HG03139 (cell line): ENCODE measurements around the gene CERKL.

Experiments
- ATAC-seq: cut with Tn5 transposase; IDR thresholded peaks from one replicate; pipeline ENCODE4 v1.9.1; 2021; ENCODE audit not compliant: unreplicated experiment

The CERKL gene

DNA sequence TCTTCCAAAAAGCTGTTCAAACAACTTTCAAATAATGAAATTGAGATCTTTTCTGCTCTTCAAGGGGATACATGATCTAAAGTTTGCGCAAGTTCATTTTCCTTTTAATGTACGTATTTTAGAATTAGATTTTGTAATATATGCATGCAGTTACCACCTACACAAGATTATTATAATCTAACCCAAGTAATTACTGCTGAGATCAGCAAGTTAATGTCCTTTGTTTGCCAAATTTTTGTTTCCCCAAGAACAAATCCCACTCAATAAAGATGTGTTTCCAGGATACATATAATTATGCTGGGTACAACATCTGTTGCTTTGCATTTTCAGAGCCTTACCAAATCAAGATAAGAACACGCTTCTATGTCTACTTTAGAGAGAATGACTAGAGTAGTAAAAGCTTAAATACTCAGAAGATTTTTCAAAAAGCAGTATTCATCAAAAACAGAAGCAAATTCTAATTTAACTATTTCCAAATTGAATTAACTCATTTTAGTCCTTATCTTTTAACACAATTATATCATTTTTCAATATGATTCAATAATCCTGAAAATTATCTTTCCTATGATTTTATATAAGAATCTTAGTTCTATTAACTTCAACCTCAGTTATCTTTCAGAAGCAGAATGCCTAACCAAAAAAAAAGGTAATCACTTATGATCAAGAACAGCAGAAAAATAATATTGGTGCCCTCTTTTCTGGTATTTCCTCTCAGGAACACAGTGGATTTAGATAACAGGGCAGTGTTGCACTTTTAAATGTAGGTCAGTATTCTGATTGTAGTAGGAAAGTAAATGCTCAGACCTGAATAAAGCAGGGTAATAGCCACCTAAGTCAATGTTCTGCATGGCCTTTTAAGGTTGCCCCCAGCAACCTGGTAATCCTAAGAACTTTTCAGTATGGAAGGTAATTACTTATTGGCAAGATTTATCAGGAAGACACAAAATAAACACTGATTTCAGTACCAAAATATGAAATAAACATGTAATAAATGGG, 28.0 kb downstream of the CERKL start:
- ATAC-seq: no peak

DNA sequence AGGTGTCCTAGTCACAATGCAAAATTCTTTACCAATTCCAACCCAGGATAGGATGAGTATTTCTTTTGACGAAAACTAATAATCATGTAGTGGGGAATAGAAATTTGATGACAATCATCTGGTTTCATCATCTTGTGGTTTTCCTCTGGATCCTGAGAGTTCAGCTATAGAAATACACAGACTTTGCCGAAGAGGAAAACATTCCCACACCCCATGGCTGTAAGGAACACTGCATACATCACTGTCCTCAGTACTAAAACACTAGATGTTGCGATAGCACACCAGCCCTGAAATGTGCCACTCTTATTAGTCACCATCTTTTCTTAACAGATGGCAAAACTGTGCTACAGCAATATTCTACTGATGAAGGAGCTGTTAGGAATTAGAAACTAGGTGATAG, 29.4 kb downstream of the CERKL start:
- no peak for ATAC-seq

DNA sequence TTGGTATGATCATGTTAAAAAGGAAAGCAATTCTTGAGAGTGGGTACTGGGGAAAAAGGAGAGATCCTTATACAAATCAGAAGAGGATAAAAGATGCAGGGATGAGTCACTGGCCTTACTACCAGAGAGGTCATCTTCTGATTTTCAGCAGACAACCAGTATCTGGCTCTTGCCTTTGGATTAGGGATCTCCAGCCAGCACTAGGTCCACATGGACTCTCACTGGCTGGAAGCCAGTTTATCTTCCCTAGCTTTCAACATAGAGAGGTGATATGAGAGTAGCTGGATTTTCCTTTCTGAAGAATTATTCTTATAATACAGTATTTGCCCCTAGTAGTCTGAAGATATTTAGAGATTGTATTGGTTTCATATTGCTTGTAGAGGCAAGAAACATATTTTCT, 30.2 kb downstream of the CERKL start:
- no peak for ATAC-seq

DNA sequence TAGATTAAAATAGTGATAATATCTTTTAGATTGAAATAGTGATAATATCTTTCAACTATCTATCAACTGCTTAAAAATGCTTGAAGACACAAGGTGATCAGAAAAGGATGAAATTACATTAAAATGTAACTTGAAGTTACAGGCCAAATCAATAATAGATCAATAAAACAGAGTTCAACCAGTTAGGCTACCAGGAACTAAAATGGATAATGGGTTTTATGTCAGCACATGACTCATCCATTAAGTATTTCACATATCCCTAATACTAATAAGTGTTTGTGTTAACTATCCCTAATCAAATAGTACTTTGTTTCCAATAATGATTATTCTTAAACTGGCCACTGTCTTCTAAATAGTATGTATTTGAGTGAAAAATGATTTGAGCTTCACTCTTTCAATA, 33.7 kb downstream of the CERKL start:
- ATAC-seq: no peak

DNA sequence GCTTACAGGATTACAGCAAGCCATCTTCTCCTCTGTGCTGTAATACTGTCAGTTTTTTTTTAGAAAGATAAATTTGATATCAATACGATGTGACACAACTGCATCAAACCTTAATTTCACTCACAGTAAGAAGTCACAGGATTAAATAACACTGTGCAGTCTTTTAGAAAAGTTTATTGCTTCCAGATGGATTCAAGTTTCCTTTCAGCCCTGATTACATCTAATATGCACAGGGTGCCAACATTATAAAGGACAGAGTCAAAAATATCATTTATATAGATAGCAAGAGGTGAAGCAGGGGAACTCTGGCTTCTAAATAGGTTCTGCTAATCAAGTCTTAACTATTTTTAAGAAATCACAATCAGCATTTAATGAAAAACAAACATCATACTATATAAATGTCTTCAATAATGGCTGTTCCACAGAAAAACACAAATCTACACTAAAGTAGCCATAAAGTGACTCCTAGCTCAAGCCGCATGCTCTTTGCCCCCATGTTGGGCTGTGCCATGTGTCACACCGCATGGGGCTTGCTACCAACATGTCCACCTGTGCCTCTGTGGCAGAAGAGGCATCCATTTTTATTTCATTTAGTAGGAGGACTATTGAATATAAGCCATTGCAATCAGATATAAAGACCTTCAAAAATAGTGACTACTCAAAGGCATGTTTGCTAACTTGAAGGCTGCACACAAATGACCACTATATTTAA, 35.0 kb downstream of the CERKL start:
- no peak for ATAC-seq

DNA sequence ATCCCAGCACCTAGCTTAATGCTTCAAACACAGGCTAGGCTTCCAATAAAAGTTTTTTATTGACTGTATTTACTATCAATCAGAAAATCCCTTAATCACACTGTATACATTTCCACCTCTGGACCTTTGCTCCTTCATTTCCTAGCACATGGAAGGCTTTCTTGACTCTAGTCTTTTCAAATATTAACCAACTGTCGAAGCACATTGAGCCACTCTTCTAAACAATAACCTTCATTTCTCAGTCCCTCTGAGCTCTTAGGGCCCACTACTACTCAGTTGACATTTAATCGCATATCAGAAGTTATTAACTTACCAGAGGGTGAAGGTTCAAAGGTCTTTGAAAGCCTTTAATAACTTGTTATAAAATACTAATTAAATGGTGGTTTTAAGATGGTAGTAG, 37.4 kb downstream of the CERKL start:
- ATAC-seq: no peak

DNA sequence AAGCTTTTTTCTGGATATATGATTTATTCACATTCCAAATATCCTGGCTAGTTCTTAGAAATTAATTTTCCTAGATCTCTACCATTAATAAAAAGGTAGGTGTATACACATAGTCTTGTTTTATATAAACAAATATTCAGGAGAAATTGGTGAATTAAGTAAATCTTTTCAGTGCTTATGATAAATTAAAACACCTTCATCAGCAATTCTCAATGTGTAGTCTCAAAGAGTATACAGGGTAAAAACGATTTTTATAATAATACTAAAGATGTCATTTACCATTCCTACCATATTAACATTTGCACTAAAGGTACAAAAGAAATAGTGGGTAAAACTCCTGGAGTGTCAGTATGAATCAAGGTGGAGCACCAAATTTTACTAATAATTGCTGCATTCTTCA, 40.2 kb downstream of the CERKL start:
- ATAC-seq: no peak

DNA sequence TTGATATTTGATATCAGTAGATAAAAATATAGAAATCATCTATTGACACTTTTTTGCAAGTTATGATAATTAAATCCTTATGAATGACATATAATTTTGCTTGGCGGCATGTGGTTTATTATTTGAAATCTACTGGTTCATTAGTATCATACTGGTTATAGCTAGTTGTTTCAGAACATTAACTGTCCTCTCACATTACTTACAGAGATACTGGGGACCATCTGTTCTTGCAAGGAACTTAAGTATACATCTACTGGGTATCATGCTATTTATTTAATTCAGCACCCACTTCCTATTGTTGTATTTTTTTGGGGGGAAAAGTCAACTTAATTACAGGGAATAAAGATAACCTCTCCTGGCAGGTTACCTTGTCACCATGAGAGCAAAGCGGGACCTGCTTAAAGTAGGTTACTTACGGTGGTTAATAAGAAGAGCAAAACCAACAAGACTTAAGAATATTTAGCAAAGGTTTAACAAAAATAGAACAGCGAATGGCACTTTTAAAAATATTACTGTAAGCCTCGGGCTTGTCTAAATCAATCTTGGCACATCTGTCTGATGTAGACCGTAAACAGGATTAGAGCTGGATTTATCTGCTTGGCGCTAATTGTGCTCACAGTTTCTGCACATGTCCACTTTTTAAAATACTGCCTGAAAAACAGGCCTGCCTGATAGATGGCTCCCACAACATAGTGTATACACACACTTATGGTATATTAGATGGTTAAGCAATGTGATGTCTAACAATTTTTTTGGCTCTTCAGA, 41.8 kb downstream of the CERKL start:
- no peak for ATAC-seq

DNA sequence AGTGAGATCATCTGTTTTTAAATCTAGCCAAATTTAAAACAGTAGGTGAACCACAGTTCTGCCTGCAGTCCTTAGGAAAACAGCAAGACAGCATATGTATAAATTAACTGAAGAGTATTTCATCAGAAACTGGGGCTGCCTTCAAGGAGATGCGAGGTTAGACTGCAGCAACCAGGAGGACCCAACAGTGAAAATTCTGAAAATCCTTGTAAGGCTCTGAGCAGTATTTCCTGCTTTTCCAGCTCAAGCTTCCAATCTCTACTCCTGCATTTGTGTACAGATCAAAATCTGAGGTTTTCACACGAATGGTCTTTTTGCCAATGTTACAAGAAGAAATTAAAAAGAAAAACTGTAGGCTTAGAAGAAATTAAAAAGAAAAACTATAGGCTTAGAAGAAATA, 43.7 kb downstream of the CERKL start:
- ATAC-seq: no peak

DNA sequence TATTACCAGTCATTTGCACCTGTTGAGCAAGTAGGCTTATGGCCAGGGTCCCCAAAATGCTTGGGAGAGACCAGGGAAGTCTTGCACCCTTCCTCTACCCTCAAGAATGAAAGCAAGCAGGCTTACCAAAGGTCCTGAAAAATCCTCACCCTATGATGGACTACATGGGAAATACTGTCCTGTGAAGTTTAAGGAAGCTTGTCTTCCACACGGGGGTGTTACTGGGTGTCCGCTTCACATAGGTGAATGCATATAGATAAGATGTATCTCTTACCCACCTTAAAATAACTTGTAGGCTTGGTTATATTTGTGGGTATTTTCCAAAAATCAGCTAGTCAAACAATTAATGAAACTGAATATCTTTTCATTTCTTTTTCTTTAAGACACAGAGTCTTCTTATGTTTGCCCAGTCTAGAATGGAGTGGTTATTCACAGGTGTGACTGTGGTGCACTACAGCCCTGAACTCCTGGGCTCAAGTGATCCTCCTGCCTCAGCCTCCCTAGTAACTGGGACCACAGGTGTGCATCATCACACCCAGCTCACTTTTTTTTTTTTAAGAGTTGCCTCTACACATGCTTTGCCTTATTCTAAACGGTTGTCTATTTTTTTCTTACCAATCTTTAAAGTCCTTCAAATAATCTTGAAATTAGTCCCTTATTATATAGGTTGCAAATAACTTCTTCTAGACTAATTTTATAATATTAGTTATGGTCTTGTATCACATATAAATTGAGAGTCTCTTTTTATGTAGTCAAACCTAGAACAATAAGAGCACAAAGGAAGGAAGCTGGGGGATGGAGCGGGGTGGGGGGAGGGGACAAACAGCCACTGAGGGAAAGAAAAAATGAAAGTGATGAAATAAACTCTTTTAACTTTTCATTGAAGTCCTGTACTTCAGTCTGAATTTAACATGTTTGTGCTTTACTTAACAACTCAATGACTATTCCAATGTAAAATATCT, 49.0 kb downstream of the CERKL start:
- no peak for ATAC-seq

DNA sequence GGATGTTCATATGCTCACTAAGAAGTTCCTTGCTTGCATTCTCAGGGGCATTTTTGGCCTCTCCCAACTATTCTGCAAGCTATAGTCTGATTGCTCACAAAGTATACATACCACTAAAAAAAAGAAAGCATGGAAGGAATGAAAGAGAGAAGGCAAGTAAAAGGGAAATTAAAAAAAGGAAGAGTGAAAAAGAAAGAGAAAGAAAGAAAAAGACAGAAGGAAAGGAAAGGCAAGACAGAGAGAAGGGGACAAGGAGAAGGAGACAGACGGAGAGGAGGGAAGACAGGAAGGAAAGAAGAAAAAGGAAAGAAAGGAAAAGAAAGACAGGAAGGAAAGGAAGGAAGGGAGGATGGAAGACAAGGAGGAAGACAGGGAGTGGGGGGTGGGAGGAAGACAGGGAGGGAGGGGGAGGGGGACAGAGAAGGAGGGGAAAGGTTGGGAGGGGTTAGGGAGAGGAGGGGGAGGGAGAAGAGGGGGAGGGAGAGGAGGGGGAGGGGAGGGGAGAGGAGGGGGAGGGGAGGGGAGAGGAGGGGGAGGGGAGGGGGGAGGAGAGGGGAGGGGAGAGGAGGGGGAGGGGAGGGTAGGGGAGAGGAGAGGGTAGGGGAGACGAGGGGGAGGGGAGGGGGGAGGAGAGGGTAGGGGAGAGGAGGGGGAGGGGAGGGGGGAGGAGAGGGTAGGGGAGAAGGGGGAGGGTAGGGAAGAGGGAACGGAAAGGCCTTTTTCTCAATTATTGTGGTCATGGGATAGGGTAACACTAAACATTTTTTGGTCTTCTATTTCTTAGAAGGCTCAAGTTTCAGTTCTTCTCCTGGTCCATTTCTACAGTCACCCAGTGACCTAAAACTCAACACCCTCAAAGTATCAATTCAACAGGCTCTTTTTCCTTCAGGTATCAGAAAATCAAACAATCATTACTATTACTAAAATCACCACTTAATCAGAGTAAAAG, 50.7 kb downstream of the CERKL start:
- ATAC-seq: no peak

DNA sequence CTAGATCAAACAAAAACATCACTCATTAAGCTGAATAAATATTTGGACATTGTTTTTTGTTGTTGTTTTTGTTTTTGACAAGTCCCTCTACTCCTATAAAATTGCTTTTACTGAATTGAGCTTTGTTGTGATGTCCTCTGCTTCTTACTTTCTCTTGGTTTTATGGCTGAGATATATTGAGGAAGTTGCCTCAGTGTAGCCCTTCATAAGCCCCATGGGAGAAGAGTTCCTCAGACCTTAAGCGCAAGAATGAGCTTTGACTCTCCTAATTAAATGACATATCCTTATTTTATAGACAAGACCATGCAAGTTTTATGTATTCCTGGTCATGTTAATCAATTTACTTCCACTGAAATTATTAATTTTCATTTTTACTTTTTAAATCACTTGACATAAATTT, 54.9 kb downstream of the CERKL start:
- no peak for ATAC-seq

DNA sequence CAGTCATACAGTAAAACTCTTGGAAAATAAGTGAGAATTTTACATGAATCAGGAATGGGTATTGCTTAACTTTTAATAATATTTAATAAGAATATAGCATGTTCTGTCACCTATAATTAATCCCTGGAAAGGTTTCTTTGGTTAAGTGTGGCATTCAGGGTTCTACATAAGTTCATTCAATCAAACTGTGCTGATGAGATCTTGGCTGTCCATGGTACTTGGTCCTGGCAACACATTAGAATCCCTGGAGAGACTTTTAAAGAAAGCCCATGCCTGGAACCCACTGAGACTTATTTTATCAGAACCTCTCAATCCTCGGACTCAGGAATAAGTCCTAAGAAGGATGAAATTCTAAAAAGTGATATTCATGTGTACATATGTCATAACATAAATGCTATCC, 60.3 kb downstream of the CERKL start:
- no peak for ATAC-seq

DNA sequence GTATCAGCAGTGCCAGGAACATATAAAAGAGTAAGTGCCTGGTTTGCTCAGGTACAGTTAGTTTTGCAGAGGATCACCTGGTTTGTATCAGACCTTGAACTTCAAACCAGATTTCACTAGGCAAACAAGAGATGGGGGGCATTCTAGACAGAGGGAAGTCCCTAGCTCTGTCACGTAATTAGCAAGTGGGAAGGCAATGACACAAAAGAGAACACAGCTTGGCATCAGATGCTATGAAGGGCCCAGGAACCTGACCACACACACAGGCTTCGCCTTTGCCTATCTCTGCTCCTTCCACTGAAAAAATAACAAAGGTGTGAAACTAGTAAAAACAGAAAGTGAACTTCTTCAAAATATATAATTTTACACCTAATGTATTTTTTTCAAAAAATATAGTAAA, 62.6 kb downstream of the CERKL start:
- ATAC-seq: no peak

DNA sequence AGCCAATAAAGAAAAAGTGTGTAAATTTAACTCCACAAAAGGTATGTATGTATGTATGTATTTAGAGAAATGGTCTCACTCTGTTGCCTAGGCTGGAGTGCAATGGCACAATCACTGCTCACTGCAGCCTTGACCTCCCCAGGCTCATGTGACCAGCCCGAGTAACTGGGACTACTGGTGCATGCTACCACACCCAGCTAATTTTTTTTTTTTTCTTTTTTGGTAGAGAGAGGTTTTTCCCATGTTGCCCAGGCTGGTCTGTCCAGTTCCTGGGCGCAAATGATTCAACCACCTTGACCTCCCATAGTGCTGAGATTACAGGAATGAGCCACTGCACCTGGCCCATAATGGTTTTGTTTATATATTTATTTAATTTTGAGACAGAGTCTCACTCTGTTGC, 67.1 kb downstream of the CERKL start:
- ATAC-seq: no peak

DNA sequence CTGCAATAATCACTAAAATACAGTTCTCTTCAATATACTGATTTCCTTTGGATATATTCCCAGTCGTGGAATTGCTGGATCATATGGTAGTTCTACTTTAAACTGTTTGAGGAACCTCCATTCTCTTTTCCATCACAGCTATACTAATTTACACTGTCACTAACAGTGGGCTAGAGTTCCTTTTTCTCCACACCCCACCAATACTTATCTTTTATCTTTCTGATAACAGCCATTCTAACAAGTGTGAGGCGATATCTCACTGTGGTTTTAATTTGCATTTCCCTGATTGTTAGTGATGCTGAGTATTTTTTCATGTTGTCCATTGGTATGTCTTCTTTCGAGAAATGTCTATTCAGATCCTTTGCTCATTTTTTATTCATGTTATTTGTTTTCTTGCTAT, 68.4 kb downstream of the CERKL start:
- ATAC-seq: no peak

DNA sequence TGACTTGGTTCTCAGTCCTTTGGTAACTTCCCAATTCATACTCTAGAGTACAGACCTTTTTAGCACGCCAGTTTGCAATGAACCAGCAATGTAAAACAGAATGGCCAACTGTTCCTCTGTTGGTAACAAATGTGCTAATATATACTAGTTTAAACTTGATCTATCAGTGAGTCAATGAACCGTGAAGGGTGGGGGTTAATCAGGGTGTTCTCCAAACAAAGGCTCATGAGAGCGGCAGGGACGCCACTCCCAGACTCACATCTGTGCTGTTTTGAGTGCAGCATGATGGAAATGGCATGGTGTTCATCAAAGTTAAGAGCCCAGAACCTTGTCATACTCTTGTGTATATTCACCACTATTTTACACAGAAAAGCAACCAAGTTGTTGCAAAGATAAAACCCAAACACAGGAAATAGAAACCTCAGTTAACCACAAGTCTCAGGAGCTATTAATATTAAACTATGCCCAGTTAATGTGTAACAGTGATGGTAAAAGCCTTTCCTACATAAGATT, 70.3 kb downstream of the CERKL start:
- ATAC-seq: peak; percentile 97

DNA sequence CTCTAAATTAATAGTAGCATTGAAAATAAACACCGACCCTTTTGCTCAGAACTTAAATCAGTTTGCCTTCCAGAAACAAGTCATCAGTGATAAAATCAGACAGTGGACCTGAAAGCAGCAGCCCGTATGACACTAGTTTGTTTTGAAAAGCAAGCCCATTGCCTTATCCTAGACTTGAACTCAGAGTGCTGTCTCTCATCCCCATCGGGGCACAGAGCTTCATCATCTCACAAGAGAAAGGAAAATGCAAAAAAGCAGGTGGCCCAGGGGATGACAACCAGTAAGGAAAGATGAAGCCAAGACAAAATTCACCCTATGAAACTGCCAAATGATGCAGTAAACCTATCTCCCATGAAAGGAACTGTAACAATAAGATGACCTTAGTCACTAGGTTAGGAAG, 71.2 kb downstream of the CERKL start:
- ATAC-seq: no peak

DNA sequence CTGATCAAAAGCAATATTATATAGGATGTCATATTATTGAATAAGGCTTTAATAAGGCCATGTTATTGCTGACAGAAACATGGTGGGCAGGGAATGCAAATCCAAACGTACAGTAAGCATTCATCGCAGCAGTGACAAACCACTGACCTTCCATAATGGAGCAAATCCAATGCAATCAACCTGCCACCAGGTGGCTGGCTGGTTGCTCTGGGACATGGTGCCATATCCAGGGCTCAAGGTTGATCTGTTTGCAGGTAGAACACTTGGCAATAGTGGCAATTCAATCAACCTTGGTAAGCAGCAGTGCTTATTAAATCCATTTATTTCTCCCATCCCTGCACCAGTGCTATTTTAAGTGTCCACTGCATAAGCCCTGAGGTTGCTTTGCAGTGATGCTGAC, 75.4 kb downstream of the CERKL start:
- no peak for ATAC-seq
